Testis (tissue), 2 donors: ENCODE results near the gene C11orf98.

ENCODE experiments used
- CTCF ChIP-seq, 3 experiments: fragments of 450-650 bp in 2 of 3; fragments of 200-600 bp in 1 of 3; sonication (generic) in 1 of 3; IDR thresholded peaks; one replicate each; pipeline ENCODE4 v1.5.1; 2016 to 2019; ENCODE audit warnings: antibody characterized with exemption in 3 of 3, mild to moderate bottlenecking in 2 of 3, moderate library complexity in 1 of 3
- POLR2A ChIP-seq: fragments of 450-650 bp; IDR thresholded peaks from one replicate; pipeline ENCODE4 v1.6.1; 2017; ENCODE audit warnings: antibody characterized with exemption, mild to moderate bottlenecking, moderate library complexity

- TF ChIP-seq POLR2A, result no peak
- no peak for TF ChIP-seq CTCF (IDR thresholded peaks at IDR 0.05)
These were observed 16.0 kb downstream of the C11orf98 start for GRCh38 chr11:62648967-62649364.
